ENCODE data around the gene ZNF462.

GRCh38 chr9:107033966-107034365, 171.0 kb downstream of the ZNF462 start:
- no peak for TF ChIP-seq EP300 (IDR thresholded peaks at IDR 0.05)
- no peak for TF ChIP-seq CTCF (IDR thresholded peaks at IDR 0.05)

Measured in tibial nerve (tissue), 4 donors.